GM12878 (cell line): Measurements from ENCODE around the gene NTF4. TPM values are rescaled to one million over a fixed set of nuclear protein-coding genes. Genes with fewer than 3 reads are reported as not detected.

Source experiments
- ATAC-seq: fragments of 200-7000 bp; cut with Tn5 transposase; 3 replicates; pipeline ENCODE4 v1.9.1; 2020; ENCODE audit warnings: mild to moderate bottlenecking, moderate library complexity
- BruUV-seq: library from RNA; stranded (reverse); fragments of 400-500 nt; replicated peaks from 2 replicates; lab custom pipeline; 2021; lab: Mats Ljungman, UMichigan
- CTCF ChIA-PET: fragments of 300-600 bp; sonication (Branson Sonifier 250); formaldehyde crosslinking; extraction: SDS; loops from one replicate; lab custom pipeline; 2021; ENCODE audit warnings: inconsistent platforms; lab: Yijun Ruan, JAX
- POLR2A ChIA-PET: fragments of 350-600 bp; formaldehyde crosslinking; extraction: SDS; loops from one replicate; lab custom pipeline; 2021; ENCODE audit warnings: inconsistent platforms; lab: Charles Lee
- RAD21 ChIA-PET: fragments of 300-600 bp; sonication (Branson Sonifier 250); formaldehyde crosslinking; loops from one replicate; lab custom pipeline; 2023; ENCODE audit warnings: antibody characterized with exemption; ENCODE audit not compliant: unreplicated experiment; lab: Charles Lee
- SMC1A ChIA-PET: fragments of 300-600 bp; sonication (Branson Sonifier 250); formaldehyde crosslinking; loops from one replicate; lab custom pipeline; 2023; ENCODE audit not compliant: unreplicated experiment, uncharacterized antibody; lab: Charles Lee
- DNase-seq: peaks from one replicate; pipeline ENCODE4 v3.0.0-alpha.2; 2011; ENCODE audit warnings: low read depth, low spot score
- FAIRE-seq: peaks from 3 replicates; lab custom pipeline; 2011; peaks lifted over from hg19 to GRCh38; lab: Jason Lieb, UNC
- H2AFZ ChIP-seq: 2 replicates; pipeline ENCODE4 v1.6.0; 2011; ENCODE audit warnings: low read depth, low read length, control low read depth; ENCODE audit not compliant: control insufficient read depth
- H3K27ac ChIP-seq: 2 replicates; pipeline ENCODE4 v1.5.1; 2011; ENCODE audit warnings: control low read depth; ENCODE audit not compliant: control insufficient read depth, insufficient read depth
- H3K27me3 ChIP-seq, 2 experiments: replicated peaks in 1 of 2; 2 replicates each; pipeline versions ENCODE4 v1.6.0 to v1.6.1; 2011; ENCODE audit warnings: low read length in 1 of 2; ENCODE audit not compliant: control insufficient read depth in 2 of 2, insufficient read depth in 2 of 2
- H3K36me3 ChIP-seq, 2 experiments: 2 replicates each; pipeline ENCODE4 v1.5.1; 2011; ENCODE audit warnings: low read length in 1 of 2; ENCODE audit not compliant: control insufficient read depth in 2 of 2, insufficient read depth in 2 of 2
- H3K4me1 ChIP-seq: 2 replicates; pipeline ENCODE4 v1.6.1; 2011; ENCODE audit warnings: mild to moderate bottlenecking, low read length, moderate library complexity, mixed read lengths; ENCODE audit not compliant: control insufficient read depth, insufficient read depth
- H3K4me2 ChIP-seq: 2 replicates; pipeline ENCODE4 v1.6.0; 2011; ENCODE audit warnings: control low read depth; ENCODE audit not compliant: control insufficient read depth, insufficient read depth
- H3K4me3 ChIP-seq: fragments of 200-600 bp; sonication (generic); 2 replicates; pipeline ENCODE4 v1.5.1; 2016
- H3K79me2 ChIP-seq: 2 replicates; pipeline ENCODE4 v1.6.0; 2011; ENCODE audit warnings: low read length; ENCODE audit not compliant: control insufficient read depth, insufficient read depth
- H3K9ac ChIP-seq: 2 replicates; pipeline ENCODE4 v1.8.0; 2011; ENCODE audit warnings: low read length, control low read depth, mixed read lengths; ENCODE audit not compliant: control insufficient read depth, insufficient read depth
- H3K9me3 ChIP-seq: replicated peaks from 3 replicates; pipeline ENCODE4 v1.5.1; 2011; ENCODE audit warnings: mild to moderate bottlenecking, low read length; ENCODE audit not compliant: control insufficient read depth, insufficient read depth
- H4K20me1 ChIP-seq: 2 replicates; pipeline ENCODE4 v1.6.0; 2011; ENCODE audit not compliant: control insufficient read depth, insufficient read depth
- ATF3 ChIP-seq: IDR thresholded peaks from 2 replicates; pipeline ENCODE4 v1.6.1; 2011; ENCODE audit warnings: low read depth, mild to moderate bottlenecking, low read length, moderate library complexity, borderline replicate concordance; ENCODE audit errors: extremely low read depth
- BACH1 ChIP-seq: fragments of 450-650 bp; IDR thresholded peaks from 2 replicates; pipeline ENCODE4 v1.6.1; 2017; ENCODE audit warnings: mild to moderate bottlenecking, borderline replicate concordance
- BCL3 ChIP-seq: IDR thresholded peaks from 2 replicates; pipeline ENCODE4 v1.6.1; 2011; ENCODE audit warnings: borderline replicate concordance, low read depth, mild to moderate bottlenecking, moderate library complexity, low read length; ENCODE audit not compliant: insufficient read depth, poor library complexity, severe bottlenecking
- BCLAF1 ChIP-seq: fragments of 450-650 bp; IDR thresholded peaks from 2 replicates; pipeline ENCODE4 v1.6.1; 2017; ENCODE audit warnings: antibody characterized with exemption, mild to moderate bottlenecking, moderate library complexity
- CHD2 ChIP-seq: IDR thresholded peaks from 2 replicates; pipeline ENCODE4 v1.6.1; 2011; ENCODE audit warnings: low read depth, low read length, improper control_type of control experiment, borderline replicate concordance
- CREB1 ChIP-seq: IDR thresholded peaks from 2 replicates; pipeline ENCODE4 v1.6.1; 2012; ENCODE audit warnings: low read depth, mild to moderate bottlenecking, inconsistent platforms
- ESRRA ChIP-seq: IDR thresholded peaks from 2 replicates; pipeline ENCODE4 v1.6.1; 2012; ENCODE audit warnings: mild to moderate bottlenecking, low read length, improper control_type of control experiment
- GABPA ChIP-seq: IDR thresholded peaks from 2 replicates; pipeline ENCODE4 v1.6.1; 2014; ENCODE audit warnings: antibody characterized with exemption, low read depth, mild to moderate bottlenecking, inconsistent platforms
- MLLT1 ChIP-seq: fragments of 450-650 bp; IDR thresholded peaks from 2 replicates; pipeline ENCODE4 v1.6.1; 2016; ENCODE audit warnings: mild to moderate bottlenecking
- MYC ChIP-seq: IDR thresholded peaks from 2 replicates; pipeline ENCODE4 v1.6.1; 2011; ENCODE audit warnings: mild to moderate bottlenecking, low read length, moderate library complexity, inconsistent platforms; ENCODE audit not compliant: insufficient read depth, insufficient replicate concordance, insufficient read length, severe bottlenecking
- NR2C2 ChIP-seq: IDR thresholded peaks from 2 replicates; pipeline ENCODE4 v1.6.1; 2011; ENCODE audit warnings: borderline replicate concordance, low read depth; ENCODE audit not compliant: control insufficient read depth, insufficient read length
- RAD51 ChIP-seq: fragments of 450-650 bp; IDR thresholded peaks from 2 replicates; pipeline ENCODE4 v1.6.1; 2016; ENCODE audit warnings: moderate library complexity, mild to moderate bottlenecking, inconsistent platforms
- RUNX3 ChIP-seq: IDR thresholded peaks from 2 replicates; pipeline ENCODE4 v1.6.1; 2012; ENCODE audit warnings: low read length, inconsistent platforms
- SUZ12 ChIP-seq: fragments of 200-600 bp; sonication (generic); IDR thresholded peaks from one replicate; pipeline ENCODE4 v1.6.1; 2018; ENCODE audit warnings: antibody characterized with exemption, mild to moderate bottlenecking; ENCODE audit not compliant: unreplicated experiment
- USF1 ChIP-seq: IDR thresholded peaks from 2 replicates; pipeline ENCODE4 v1.6.1; 2011; ENCODE audit warnings: borderline replicate concordance, low read depth, mild to moderate bottlenecking, moderate library complexity, mixed read lengths, low read length; ENCODE audit not compliant: insufficient read depth; ENCODE audit errors: extremely low read length
- WGBS: methylation state at CpG from one replicate; pipeline ENCODE4 v1.1.6; 2016; ENCODE audit warnings: low lambda C conversion rate; ENCODE audit not compliant: insufficient replicate concordance, insufficient coverage; ENCODE audit errors: missing lambda C conversion rate; 5-methylcytosine and 5-hydroxymethylcytosine counted together
- in situ Hi-C: fragments of 300-500 bp; cut with MboI; formaldehyde crosslinking; loops from 9 replicates; pipeline ENCODE4 v1.14.3; 2018; ENCODE audit warnings: mixed read lengths
- intact Hi-C: fragments of 100-400 bp; cut with micrococcal nuclease; formaldehyde crosslinking; loops from one replicate; pipeline ENCODE4 v1.14.2; 2022; ENCODE audit not compliant: unreplicated experiment
- polyA plus RNA-seq, 11 experiments: library from polyadenylated mRNA; depleted of rRNA in 4 of 11; unstranded in 6 of 11; stranded (reverse) in 5 of 11; fragments of >200 nt; fragmentation: Nextera tagmentation in 4 of 11; fragmentation: Illumina TruSeq in 1 of 11; extraction: Ambion mirVana in 4 of 11; extraction: Trizol in 1 of 11; gene quantifications; 1 replicate in 1 of 11; 2 replicates in 10 of 11; pipeline versions ENCODE4 v1.2.1 to v1.2.3, GENCODE V29; 2011 to 2016; ENCODE audit warnings: inconsistent platforms in 2 of 11, missing spikeins in 2 of 11, low read depth in 1 of 11
- total RNA-seq, 4 experiments: library from RNA; depleted of rRNA in 3 of 4; stranded (reverse); fragments of >200 nt in 3 of 4; fragmentation: Illumina TruSeq in 1 of 4; extraction: Trizol in 1 of 4; gene quantifications; 2 replicates each; pipeline versions ENCODE4 v1.2.1 to v1.2.3, GENCODE V29; 2013 to 2021

Gene NTF4
- total and polyA plus RNA-seq, 10 of the 15 experiments (the other 5 are each of a cell fraction or from before 2014, with no cell fraction given) = not detected

GRCh38 chr19:49084206-49085019 is 19.8 kb upstream of the NTF4 start:
- Histone ChIP-seq H3K9me3 (no peaks in the 10 kb centered on the region; the same call in 2 of the 3 replicates), H3K4me1 (peaks cover 4% of the 10 kb centered on the region; the same call in 1 of the 2 replicates), H3K36me3 (peaks cover 2 to 10% of the 10 kb centered on the region in 2 experiments), H3K4me3 (peak overlapping the region; percentile 68), H3K27me3 (no peaks in the 10 kb centered on the region), H4K20me1 (0 out of 2 replicates have a peak, but pooled peaks cover 3% of the 10 kb centered on the region), H2AFZ (peak overlapping the region; percentile 87), H3K9ac (peak overlapping the region; percentile 9; the same call in 1 of the 2 replicates), H3K79me2 (peaks cover 37% of the 10 kb centered on the region), H3K4me2 (peak overlapping the region; percentile 51), H3K27ac (peak overlapping the region; percentile 87)
- ChIA-PET RAD21 (no interaction called here), CTCF (no interaction called here), SMC1A (no interaction called here), POLR2A (no interaction called here)
- TF ChIP-seq BCL3 (no peak), BCLAF1 (no peak), RUNX3 (no peak), USF1 (no peak), SUZ12 (no peak), BACH1 (no peak), MYC (no peak), RAD51 (0 out of 2 replicates have a peak, but pooled peaks have one; percentile 40), MLLT1 (peak; percentile 83), GABPA (no peak), ATF3 (no peak), NR2C2 (no peak), CREB1 (no peak), CHD2 (no peak), ESRRA (no peak)
- no peak for DNase-seq
- in situ Hi-C loops (no loop called here), intact Hi-C loops (no loop called here)
- FAIRE-seq = no peak
- no peak for ATAC-seq
- no TSS peak for BruUV-seq
- 66% methylated on average over 26 of the region's 26 CpGs for WGBS
